Measurements from ENCODE around the gene YTHDF1. TPM values are rescaled to one million over a fixed set of nuclear protein-coding genes. Genes with fewer than 3 reads are reported as not detected.

YTHDF1 gene
- total RNA-seq, 4 donors from 2014 or later = 20.9 to 24.3 (median 21.8) TPM

DNA sequence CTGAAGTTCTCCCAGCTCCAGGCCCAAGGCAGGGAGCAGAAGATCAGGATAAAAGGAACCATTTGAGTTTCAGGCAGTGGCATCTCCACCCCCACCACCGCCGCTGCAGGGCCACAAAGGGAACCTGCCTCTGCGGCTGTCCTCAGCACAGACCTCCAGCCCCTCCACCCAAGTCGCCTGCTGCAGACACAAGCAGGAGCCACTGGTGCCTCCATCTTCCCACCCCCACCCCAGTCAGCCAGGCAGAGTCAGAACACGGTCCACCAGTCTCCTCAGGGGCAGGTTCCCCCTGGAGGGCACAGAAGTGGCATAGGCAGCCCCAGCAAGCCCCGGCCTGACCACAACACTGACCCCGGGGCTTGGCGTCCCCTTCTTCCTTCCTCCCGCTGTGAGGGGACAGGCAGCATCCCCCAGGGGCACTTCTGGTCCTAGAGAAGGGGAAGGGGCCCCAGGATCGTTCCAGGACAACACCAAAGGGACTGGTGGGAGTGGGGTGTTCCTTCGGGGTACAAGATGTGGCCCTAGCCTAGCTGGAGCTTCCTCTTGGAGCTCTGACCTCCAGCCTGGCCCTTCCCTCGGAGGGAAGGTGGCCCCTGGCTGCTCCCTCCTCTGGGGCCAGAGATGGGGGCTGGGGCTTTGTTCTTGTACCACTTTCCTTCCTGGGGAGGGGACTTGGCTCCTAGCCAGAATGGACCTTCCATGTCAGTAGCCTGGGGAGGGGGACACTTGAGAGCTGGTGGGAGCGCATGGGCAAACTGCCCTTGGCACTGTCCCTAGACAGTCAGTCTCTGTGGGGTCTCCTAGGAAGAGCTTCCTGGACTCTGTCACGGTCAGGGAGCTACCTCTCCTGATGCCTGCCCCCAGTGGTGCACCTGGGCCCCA lies 36.0 kb downstream of the YTHDF1 start:
- TF ChIP-seq CTCF (IDR thresholded peaks at IDR 0.05; ENCODE audit: low read depth) = no peak

- TF ChIP-seq CTCF (IDR thresholded peaks at IDR 0.05; ENCODE audit: low read depth) = no peak
Observed at GRCh38 chr20:63178889-63179686, 36.8 kb downstream of the YTHDF1 start.

DNA sequence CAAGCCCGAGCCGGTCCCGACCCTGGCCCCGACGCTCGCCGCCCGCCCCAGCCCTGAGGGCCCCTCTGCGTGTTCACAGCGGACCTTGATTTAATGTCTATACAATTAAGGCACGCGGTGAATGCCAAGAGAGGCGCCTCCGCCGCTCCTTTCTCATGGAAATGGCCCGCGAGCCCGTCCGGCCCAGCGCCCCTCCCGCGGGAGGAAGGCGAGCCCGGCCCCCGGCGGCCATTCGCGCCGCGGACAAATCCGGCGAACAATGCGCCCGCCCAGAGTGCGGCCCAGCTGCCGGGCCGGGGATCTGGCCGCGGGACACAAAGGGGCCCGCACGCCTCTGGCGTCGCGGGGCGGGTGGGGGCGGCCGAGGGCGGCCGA lies 37.5 kb downstream of the YTHDF1 start:
- no peak for TF ChIP-seq CTCF (IDR thresholded peaks at IDR 0.05; ENCODE audit: low read depth)

DNA sequence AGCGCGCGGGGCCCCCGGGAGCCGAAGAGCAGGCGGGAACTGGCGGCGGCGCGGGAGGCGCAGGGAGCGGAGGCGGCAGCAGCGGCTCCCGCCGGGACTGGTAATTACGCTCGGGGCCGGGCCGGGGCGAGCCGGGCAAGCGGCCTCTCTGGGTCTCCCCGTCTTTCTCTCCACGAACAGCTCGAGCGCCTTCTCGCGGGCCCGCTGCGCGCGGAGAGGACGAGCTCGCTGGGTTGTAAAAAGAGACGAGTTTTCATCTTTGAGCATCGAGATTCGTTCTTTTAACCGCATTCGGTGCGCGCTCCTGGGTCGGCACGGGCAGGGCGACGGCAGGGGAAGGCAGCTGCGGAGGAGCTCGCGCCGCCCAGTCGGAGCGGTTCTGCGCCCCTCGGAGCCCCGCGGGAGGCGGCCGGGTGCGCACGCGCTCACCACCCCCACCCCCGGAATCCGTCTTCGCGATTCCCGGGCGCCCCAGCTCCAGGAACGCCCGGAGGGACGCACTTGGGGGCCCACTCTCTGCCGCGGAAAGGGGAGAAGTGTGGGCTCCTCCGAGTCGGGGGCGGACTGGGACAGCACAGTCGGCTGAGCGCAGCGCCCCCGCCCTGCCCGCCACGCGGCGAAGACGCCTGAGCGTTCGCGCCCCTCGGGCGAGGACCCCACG lies 38.0 kb downstream of the YTHDF1 start:
- no peak for TF ChIP-seq CTCF (IDR thresholded peaks at IDR 0.05; ENCODE audit: low read depth)

DNA sequence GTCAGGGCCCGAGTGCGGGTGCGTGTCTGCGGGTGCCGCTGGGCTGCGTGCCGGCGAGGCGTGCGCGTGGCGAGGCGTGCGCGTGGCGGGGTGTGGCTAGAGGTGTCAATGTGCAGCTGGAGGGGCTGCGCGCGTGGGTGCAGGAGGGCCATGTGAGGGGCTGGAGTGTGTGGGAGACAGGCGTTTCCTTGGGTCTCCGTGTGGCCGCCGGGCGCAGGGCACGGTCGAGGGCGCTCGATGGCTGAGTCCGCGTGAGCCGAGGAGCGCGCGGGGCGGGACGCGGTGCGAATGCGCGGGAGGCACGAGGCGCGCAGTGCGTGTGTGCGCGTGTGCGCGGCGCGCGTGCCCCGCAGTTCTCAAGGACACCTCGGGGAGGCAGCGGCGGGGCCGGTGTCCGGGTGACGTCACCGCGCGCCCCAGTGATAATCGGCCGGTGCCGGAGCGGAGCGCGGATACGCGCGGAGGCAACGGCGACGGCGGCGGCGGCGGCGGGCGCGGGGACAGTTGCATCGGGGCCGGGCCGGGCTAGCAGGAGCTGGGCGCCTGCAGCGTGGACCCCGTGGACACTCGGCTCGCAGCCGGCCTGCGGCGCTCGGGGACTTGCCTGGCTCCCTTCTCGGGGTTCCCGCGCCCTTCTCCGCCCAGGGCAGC lies 38.7 kb downstream of the YTHDF1 start:
- TF ChIP-seq CTCF (IDR thresholded peaks at IDR 0.05; ENCODE audit: low read depth) = no peak

GRCh38 chr20:63176427-63177133 lies 39.4 kb downstream of the YTHDF1 start:
- TF ChIP-seq CTCF (IDR thresholded peaks at IDR 0.05; ENCODE audit: low read depth) = no peak

Data from subcutaneous adipose tissue (tissue), 4 donors.